HUDEP-2 (cell line): ENCODE measurements around the gene APOB.

Experiments
- DNase-seq, 76 experiments: peaks; one replicate each; lab custom pipeline; 2025; ENCODE audit not compliant: unreplicated experiment in 76 of 76; lab: John Stamatoyannopoulos, UW

The APOB gene

GRCh38 chr2:21043744-21044532 lies at the start of gene APOB:
Gene APOB, minus strand, starts transcription at chr2:21044073. Its CDS starts 128 bp downstream, at chr2:21043945.
- no peak for DNase-seq

GRCh38 chr2:21092308-21092869 lies 48.5 kb upstream of the APOB start:
- no peak for DNase-seq

- no peak for DNase-seq
Measured at GRCh38 chr2:21084401-21084800, 40.5 kb upstream of the APOB start.

GRCh38 chr2:21083482-21083881 lies 39.6 kb upstream of the APOB start:
- DNase-seq = no peak

GRCh38 chr2:21078296-21078695 lies 34.4 kb upstream of the APOB start:
- DNase-seq = no peak

GRCh38 chr2:21072477-21073242 lies 28.8 kb upstream of the APOB start:
- no peak for DNase-seq

GRCh38 chr2:21070341-21071257 lies 26.7 kb upstream of the APOB start:
- no peak for DNase-seq

- DNase-seq = no peak
Measured at GRCh38 chr2:21069746-21070340, 26.0 kb upstream of the APOB start.

- no peak for DNase-seq
Measured at GRCh38 chr2:21067859-21068537, 24.1 kb upstream of the APOB start.

- DNase-seq = no peak
Measured at GRCh38 chr2:21067125-21067524, 23.3 kb upstream of the APOB start.

GRCh38 chr2:21059885-21060610 lies 16.2 kb upstream of the APOB start:
- DNase-seq = no peak

- no peak for DNase-seq
Measured at GRCh38 chr2:21057097-21057496, 13.2 kb upstream of the APOB start.

GRCh38 chr2:21055879-21056790 lies 12.3 kb upstream of the APOB start:
- no peak for DNase-seq

GRCh38 chr2:21055451-21055850 lies 11.6 kb upstream of the APOB start:
- no peak for DNase-seq

- no peak for DNase-seq
Measured at GRCh38 chr2:21054011-21054410, 10.1 kb upstream of the APOB start.

GRCh38 chr2:21052044-21052443 lies 8.2 kb upstream of the APOB start:
- DNase-seq = no peak

GRCh38 chr2:21050164-21050563 lies 6.3 kb upstream of the APOB start:
- no peak for DNase-seq
